ENCODE results near the gene NEGR1.

NEGR1 gene

GRCh38 chr1:72140222-72140621, 142.1 kb downstream of the NEGR1 start:
- no peaks in the 10 kb centered on the region for H3K36me3 ChIP-seq (ENCODE audit: insufficient read depth, low read length)
- H3K4me1 ChIP-seq (ENCODE audit: insufficient read depth, low read length): peaks cover 7% of the 10 kb centered on the region
- no peak overlapping the region for H3K4me3 ChIP-seq (ENCODE audit: low read length)
- H3K27me3 ChIP-seq (ENCODE audit: insufficient read depth, low read length): no peaks in the 10 kb centered on the region
- H3K9me3 ChIP-seq (ENCODE audit: low read length): no peaks in the 10 kb centered on the region
- no peak overlapping the region for H2AFZ ChIP-seq (ENCODE audit: low read depth, low read length)

GRCh38 chr1:72137656-72138055, 144.7 kb downstream of the NEGR1 start:
- no peak overlapping the region for H3K4me3 ChIP-seq (ENCODE audit: low read length)
- H2AFZ ChIP-seq (ENCODE audit: low read depth, low read length): no peak overlapping the region
- no peaks in the 10 kb centered on the region for H3K27me3 ChIP-seq (ENCODE audit: insufficient read depth, low read length)
- no peaks in the 10 kb centered on the region for H3K36me3 ChIP-seq (ENCODE audit: insufficient read depth, low read length)
- peaks cover 7% of the 10 kb centered on the region for H3K4me1 ChIP-seq (ENCODE audit: insufficient read depth, low read length)
- H3K9me3 ChIP-seq (ENCODE audit: low read length): no peaks in the 10 kb centered on the region

GRCh38 chr1:72129869-72130268, 152.5 kb downstream of the NEGR1 start:
- H3K4me1 ChIP-seq (ENCODE audit: insufficient read depth, low read length): no peaks in the 10 kb centered on the region
- no peaks in the 10 kb centered on the region for H3K36me3 ChIP-seq (ENCODE audit: insufficient read depth, low read length)
- H3K9me3 ChIP-seq (ENCODE audit: low read length): no peaks in the 10 kb centered on the region
- H3K4me3 ChIP-seq (ENCODE audit: low read length): no peak overlapping the region
- H3K27me3 ChIP-seq (ENCODE audit: insufficient read depth, low read length): no peaks in the 10 kb centered on the region
- no peak overlapping the region for H2AFZ ChIP-seq (ENCODE audit: low read depth, low read length)

DNA sequence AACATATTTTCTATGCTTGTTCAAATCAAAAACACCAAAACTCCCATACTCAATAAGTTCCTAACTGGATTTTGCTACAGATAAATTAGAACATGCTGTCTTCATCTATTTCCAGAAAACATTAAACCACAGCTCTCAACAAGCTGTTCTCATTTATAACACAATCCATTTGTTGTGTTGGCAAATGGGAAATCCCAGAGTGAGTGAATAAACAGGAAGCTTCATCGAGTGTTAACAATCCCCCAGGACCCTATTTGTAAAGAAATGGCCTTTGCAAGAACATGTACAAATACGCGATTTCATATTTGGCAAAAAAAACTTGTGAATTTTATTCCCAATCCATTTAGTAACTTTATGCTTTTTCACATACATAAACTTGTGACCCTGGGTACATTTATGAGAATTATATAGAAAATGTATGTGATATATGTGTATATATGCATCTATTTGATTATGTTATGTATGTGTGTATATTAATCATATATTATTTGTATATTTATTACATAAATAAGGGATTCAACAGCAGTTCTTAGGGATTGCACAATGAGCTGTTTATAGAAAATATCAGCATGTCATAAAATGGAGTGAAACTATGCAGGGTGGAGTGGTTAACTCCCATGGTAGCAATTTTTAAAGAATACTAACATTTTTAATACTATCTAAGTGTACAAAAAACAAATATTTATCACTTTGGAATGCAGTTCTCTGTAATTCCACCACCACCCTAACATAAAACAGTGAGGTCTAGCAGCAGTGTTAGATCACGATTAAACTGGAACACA, 160.0 kb downstream of the NEGR1 start:
- no peaks in the 10 kb centered on the region for H3K4me1 ChIP-seq (ENCODE audit: insufficient read depth, low read length)
- H3K36me3 ChIP-seq (ENCODE audit: insufficient read depth, low read length): no peaks in the 10 kb centered on the region

GRCh38 chr1:72119491-72119890, 162.8 kb downstream of the NEGR1 start:
- no peaks in the 10 kb centered on the region for H3K9me3 ChIP-seq (ENCODE audit: low read length)

More for the DNA sequence above, 160.0 kb downstream of the NEGR1 start:
- Histone ChIP-seq H3K9me3 (ENCODE audit: low read length) (no peaks in the 10 kb centered on the region), H3K27me3 (ENCODE audit: insufficient read depth, low read length) (no peaks in the 10 kb centered on the region), H3K4me3 (ENCODE audit: low read length) (no peak overlapping the region), H2AFZ (ENCODE audit: low read depth, low read length) (no peak overlapping the region)

GRCh38 chr1:72117621-72118020, 164.7 kb downstream of the NEGR1 start:
- H3K27me3 ChIP-seq (ENCODE audit: insufficient read depth, low read length): no peaks in the 10 kb centered on the region
- no peaks in the 10 kb centered on the region for H3K9me3 ChIP-seq (ENCODE audit: low read length)
- H2AFZ ChIP-seq (ENCODE audit: low read depth, low read length): no peak overlapping the region
- no peak overlapping the region for H3K4me3 ChIP-seq (ENCODE audit: low read length)
- H3K36me3 ChIP-seq (ENCODE audit: insufficient read depth, low read length): no peaks in the 10 kb centered on the region
- H3K4me1 ChIP-seq (ENCODE audit: insufficient read depth, low read length): no peaks in the 10 kb centered on the region

More at GRCh38 chr1:72119491-72119890, 162.8 kb downstream of the NEGR1 start:
- Histone ChIP-seq H2AFZ (ENCODE audit: low read depth, low read length) (no peak overlapping the region), H3K36me3 (ENCODE audit: insufficient read depth, low read length) (no peaks in the 10 kb centered on the region), H3K27me3 (ENCODE audit: insufficient read depth, low read length) (no peaks in the 10 kb centered on the region), H3K4me3 (ENCODE audit: low read length) (no peak overlapping the region), H3K4me1 (ENCODE audit: insufficient read depth, low read length) (no peaks in the 10 kb centered on the region)

DNA sequence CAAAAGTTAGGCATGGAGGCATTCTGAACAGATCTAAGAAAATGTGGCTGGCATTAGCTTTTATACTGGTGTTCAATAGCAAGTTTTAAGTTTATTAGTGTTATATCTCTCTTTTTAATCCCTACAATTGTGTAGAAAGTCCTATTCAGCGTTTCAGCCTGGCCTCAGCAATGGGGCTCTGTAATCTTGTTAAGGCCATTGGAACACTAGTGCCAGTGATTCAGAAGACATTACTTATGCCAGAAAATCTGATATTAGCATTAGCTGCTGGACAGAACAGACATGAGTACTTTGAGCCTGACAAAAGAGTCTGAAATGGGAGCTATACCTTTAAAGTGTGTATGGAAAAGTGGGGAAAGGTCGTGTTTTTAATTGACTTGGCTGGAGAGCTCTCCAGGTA, 167.0 kb downstream of the NEGR1 start:
- Histone ChIP-seq H2AFZ (ENCODE audit: low read depth, low read length) (no peak overlapping the region), H3K4me1 (ENCODE audit: insufficient read depth, low read length) (no peaks in the 10 kb centered on the region), H3K4me3 (ENCODE audit: low read length) (no peak overlapping the region), H3K27me3 (ENCODE audit: insufficient read depth, low read length) (no peaks in the 10 kb centered on the region), H3K9me3 (ENCODE audit: low read length) (no peaks in the 10 kb centered on the region), H3K36me3 (ENCODE audit: insufficient read depth, low read length) (no peaks in the 10 kb centered on the region)

- no peak overlapping the region for H3K4me3 ChIP-seq (ENCODE audit: low read length)
- no peaks in the 10 kb centered on the region for H3K4me1 ChIP-seq (ENCODE audit: insufficient read depth, low read length)
- no peaks in the 10 kb centered on the region for H3K9me3 ChIP-seq (ENCODE audit: low read length)
- H3K27me3 ChIP-seq (ENCODE audit: insufficient read depth, low read length): no peaks in the 10 kb centered on the region
- no peaks in the 10 kb centered on the region for H3K36me3 ChIP-seq (ENCODE audit: insufficient read depth, low read length)
- no peak overlapping the region for H2AFZ ChIP-seq (ENCODE audit: low read depth, low read length)
These were observed 170.7 kb downstream of the NEGR1 start for GRCh38 chr1:72111662-72112061.

GRCh38 chr1:72109916-72110315, 172.4 kb downstream of the NEGR1 start:
- Histone ChIP-seq H3K9me3 (ENCODE audit: low read length) (no peaks in the 10 kb centered on the region), H2AFZ (ENCODE audit: low read depth, low read length) (no peak overlapping the region), H3K4me1 (ENCODE audit: insufficient read depth, low read length) (no peaks in the 10 kb centered on the region), H3K36me3 (ENCODE audit: insufficient read depth, low read length) (no peaks in the 10 kb centered on the region), H3K4me3 (ENCODE audit: low read length) (no peak overlapping the region), H3K27me3 (ENCODE audit: insufficient read depth, low read length) (no peaks in the 10 kb centered on the region)

DNA sequence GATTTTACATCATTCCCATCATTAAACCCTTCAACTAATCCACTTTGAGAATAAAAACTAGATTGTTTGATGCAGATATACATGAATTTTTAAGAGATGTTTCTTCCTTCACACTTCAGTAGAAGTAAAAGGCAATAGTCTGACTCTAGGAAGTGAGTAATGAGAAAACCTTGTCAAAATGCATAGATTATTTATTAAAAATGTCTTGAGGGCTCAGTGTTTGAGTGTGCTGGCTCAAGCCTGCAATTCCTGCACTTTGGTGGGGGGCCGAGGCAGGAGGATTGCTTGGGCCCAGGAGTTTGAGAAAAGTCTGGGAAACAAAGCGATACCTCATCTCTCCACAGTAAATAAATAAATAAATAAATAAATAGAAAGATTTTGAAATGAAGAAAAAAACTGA, 177.1 kb downstream of the NEGR1 start:
- peaks cover 11% of the 10 kb centered on the region for H3K4me1 ChIP-seq (ENCODE audit: insufficient read depth, low read length)
- no peaks in the 10 kb centered on the region for H3K36me3 ChIP-seq (ENCODE audit: insufficient read depth, low read length)
- H3K9me3 ChIP-seq (ENCODE audit: low read length): no peaks in the 10 kb centered on the region
- no peak overlapping the region for H3K4me3 ChIP-seq (ENCODE audit: low read length)
- H3K27me3 ChIP-seq (ENCODE audit: insufficient read depth, low read length): no peaks in the 10 kb centered on the region
- H2AFZ ChIP-seq (ENCODE audit: low read depth, low read length): no peak overlapping the region

- Histone ChIP-seq H3K36me3 (ENCODE audit: insufficient read depth, low read length) (no peaks in the 10 kb centered on the region), H3K27me3 (ENCODE audit: insufficient read depth, low read length) (no peaks in the 10 kb centered on the region), H2AFZ (ENCODE audit: low read depth, low read length) (no peak overlapping the region), H3K4me1 (ENCODE audit: insufficient read depth, low read length) (peaks cover 13% of the 10 kb centered on the region), H3K4me3 (ENCODE audit: low read length) (no peak overlapping the region), H3K9me3 (ENCODE audit: low read length) (no peaks in the 10 kb centered on the region)
These were observed 180.3 kb downstream of the NEGR1 start for GRCh38 chr1:72101840-72102632.

DNA sequence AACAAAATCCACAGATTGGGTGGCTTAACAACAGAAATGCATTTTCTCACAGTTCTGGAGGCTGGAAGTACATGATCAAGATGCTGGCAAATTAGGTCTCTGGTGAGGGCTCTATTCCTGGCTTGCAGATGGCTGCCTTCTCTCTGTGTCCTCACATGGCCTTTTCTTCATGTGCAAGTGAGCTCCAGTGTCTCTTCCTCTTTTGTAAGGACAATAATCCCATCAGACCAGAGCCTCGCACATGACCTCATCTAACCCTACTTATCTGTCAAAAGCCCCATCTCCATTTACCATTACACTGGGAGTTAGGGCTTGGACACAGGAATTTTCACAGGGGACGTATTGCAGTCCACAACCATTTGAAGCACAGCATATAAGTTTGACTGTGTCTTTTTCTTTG, 181.6 kb downstream of the NEGR1 start:
- H3K27me3 ChIP-seq (ENCODE audit: insufficient read depth, low read length): no peaks in the 10 kb centered on the region
- no peaks in the 10 kb centered on the region for H3K9me3 ChIP-seq (ENCODE audit: low read length)
- no peak overlapping the region for H3K4me3 ChIP-seq (ENCODE audit: low read length)
- H2AFZ ChIP-seq (ENCODE audit: low read depth, low read length): no peak overlapping the region
- H3K36me3 ChIP-seq (ENCODE audit: insufficient read depth, low read length): no peaks in the 10 kb centered on the region
- H3K4me1 ChIP-seq (ENCODE audit: insufficient read depth, low read length): peaks cover 13% of the 10 kb centered on the region

DNA sequence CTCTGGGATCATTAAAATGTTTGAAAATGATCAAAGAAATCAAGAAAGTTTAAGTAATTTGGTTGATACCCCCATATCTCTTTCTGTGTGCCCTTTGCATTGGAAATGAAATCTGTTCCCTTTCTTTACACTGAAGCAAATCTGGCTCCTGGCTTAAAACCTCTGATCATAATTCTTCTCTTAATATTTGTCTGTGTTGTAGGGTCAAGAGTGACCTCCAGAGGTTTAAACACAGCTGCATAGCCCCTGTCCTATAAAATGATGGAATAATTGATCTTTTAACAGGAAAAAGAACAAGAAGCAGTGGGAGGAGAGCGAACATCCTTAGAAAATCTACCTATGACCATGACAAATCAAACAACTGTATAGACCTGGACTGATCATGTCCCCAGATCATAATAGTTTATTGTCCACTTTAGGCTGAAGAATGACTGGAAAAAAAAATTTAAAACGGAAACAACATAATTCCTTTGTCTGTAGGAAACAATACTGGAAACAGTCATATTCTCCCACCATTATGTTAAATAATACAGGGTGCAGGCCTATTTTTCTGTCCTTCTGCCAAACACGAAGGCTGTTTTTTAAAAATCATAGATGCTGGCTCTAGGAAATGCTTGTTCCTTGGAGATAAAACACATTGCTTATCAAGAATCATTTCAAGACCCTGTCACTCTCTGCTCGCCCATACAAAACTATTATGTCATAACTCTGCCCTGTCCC, 184.3 kb downstream of the NEGR1 start:
- no peaks in the 10 kb centered on the region for H3K36me3 ChIP-seq (ENCODE audit: insufficient read depth, low read length)
- H3K4me3 ChIP-seq (ENCODE audit: low read length): no peak overlapping the region
- H2AFZ ChIP-seq (ENCODE audit: low read depth, low read length): peak overlapping the region; percentile 15
- no peaks in the 10 kb centered on the region for H3K9me3 ChIP-seq (ENCODE audit: low read length)
- H3K4me1 ChIP-seq (ENCODE audit: insufficient read depth, low read length): peaks cover 13% of the 10 kb centered on the region
- H3K27me3 ChIP-seq (ENCODE audit: insufficient read depth, low read length): no peaks in the 10 kb centered on the region
